K562 (cell line): ENCODE measurements around the gene ABHD16A.

Experiments used
- CHD2 ChIP-seq: IDR thresholded peaks from 2 replicates; pipeline ENCODE4 v1.6.1; 2011; ENCODE audit warnings: low read depth, low read length
- CTCF ChIP-seq, 3 experiments: IDR thresholded peaks in 2 of 3; conservative IDR thresholded peaks in 1 of 3; 2 replicates each; pipeline ENCODE4 v1.5.1; 2011 to 2012; ENCODE audit warnings: low read length in 3 of 3, mild to moderate bottlenecking in 3 of 3, control low read depth in 2 of 3, improper control_type of control experiment in 1 of 3, inconsistent platforms in 1 of 3, low read depth in 1 of 3, mixed read lengths in 1 of 3, moderate library complexity in 1 of 3; ENCODE audit not compliant: insufficient read depth in 2 of 3
- CTCFL ChIP-seq: IDR thresholded peaks from 2 replicates; pipeline ENCODE4 v1.6.1; 2011; ENCODE audit warnings: borderline replicate concordance, low read depth, mild to moderate bottlenecking, moderate library complexity, low read length; ENCODE audit not compliant: insufficient read depth, poor library complexity, severe bottlenecking
- EP300 ChIP-seq: IDR thresholded peaks from 2 replicates; pipeline ENCODE4 v1.6.1; 2012; ENCODE audit warnings: low read length, improper control_type of control experiment
- FOS ChIP-seq: IDR thresholded peaks from 3 replicates; pipeline ENCODE4 v1.6.1; 2011; ENCODE audit not compliant: insufficient read length; ENCODE audit errors: extremely low read depth
- HDAC6 ChIP-seq: IDR thresholded peaks from 2 replicates; pipeline ENCODE4 v1.6.1; 2012; ENCODE audit warnings: low read depth, mild to moderate bottlenecking, control low read depth, inconsistent platforms, low read length, moderate library complexity
- SRF ChIP-seq, 2 experiments: fragments of 250-450, 450-650 bp in 1 of 2; sonication (Bioruptor Pico) in 1 of 2; sonication (generic) in 1 of 2; formaldehyde crosslinking; IDR thresholded peaks; 2 replicates each; pipeline versions ENCODE4 v1.5.0 to v1.5.1; 2020 to 2022; ENCODE audit warnings: mild to moderate bottlenecking in 1 of 2, missing genetic modification reagents in 1 of 2
- TEAD2 ChIP-seq: fragments of 450-650 bp; IDR thresholded peaks from 2 replicates; pipeline ENCODE4 v1.6.1; 2016; ENCODE audit warnings: missing genetic modification characterization, control low read depth, missing compliant biosample characterization
- USF2 ChIP-seq: sonication (generic); formaldehyde crosslinking; IDR thresholded peaks from 2 replicates; pipeline ENCODE4 v1.5.0; 2020; ENCODE audit warnings: missing genetic modification reagents
- ZNF280B ChIP-seq: fragments of 250-450 bp; sonication (Bioruptor Pico); IDR thresholded peaks from 2 replicates; pipeline ENCODE4 v1.5.1; 2021; ENCODE audit warnings: mild to moderate bottlenecking
- ZNF512 ChIP-seq: IDR thresholded peaks from 2 replicates; pipeline ENCODE4 v1.6.1; 2016; ENCODE audit warnings: missing genetic modification characterization, missing compliant biosample characterization
- ZNF561 ChIP-seq: fragments of 450-650 bp; formaldehyde crosslinking; conservative IDR thresholded peaks from 2 replicates; pipeline ENCODE4 v1.4.0; 2020; ENCODE audit warnings: mild to moderate bottlenecking, moderate library complexity
- TF ChIP-seq, protein P1 (sequence below): sonication (generic); formaldehyde crosslinking; IDR thresholded peaks from 2 replicates; pipeline ENCODE4 v1.8.0; 2023; ENCODE audit warnings: mild to moderate bottlenecking, missing genetic modification reagents
- TF ChIP-seq, protein P2 (sequence below): fragments of 450-650 bp; formaldehyde crosslinking; IDR thresholded peaks from 2 replicates; pipeline ENCODE4 v1.4.0; 2020; ENCODE audit warnings: mild to moderate bottlenecking, moderate library complexity

- TF ChIP-seq FOS (no peak), TEAD2 (tag) (no peak), ZNF280B (no peak), CHD2 (no peak), SRF (CRISPR knock-in tag; IDR thresholded peaks at IDR 0.05) (no peak), ZNF512 (tag) (no peak), CTCF (IDR thresholded peaks at IDR 0.05 in 2 of 3, conservative IDR thresholded peaks at IDR 0.05 in 1 of 3; ENCODE audit: insufficient read depth in 2 of 3, low read depth in 1 of 3, low read length in 3 of 3) (no peak), CTCFL (no peak), HDAC6 (no peak), USF2 (no peak), ZNF561 (CRISPR knock-in tag) (no peak), EP300 (no peak)
- TF ChIP-seq, protein P1, sequence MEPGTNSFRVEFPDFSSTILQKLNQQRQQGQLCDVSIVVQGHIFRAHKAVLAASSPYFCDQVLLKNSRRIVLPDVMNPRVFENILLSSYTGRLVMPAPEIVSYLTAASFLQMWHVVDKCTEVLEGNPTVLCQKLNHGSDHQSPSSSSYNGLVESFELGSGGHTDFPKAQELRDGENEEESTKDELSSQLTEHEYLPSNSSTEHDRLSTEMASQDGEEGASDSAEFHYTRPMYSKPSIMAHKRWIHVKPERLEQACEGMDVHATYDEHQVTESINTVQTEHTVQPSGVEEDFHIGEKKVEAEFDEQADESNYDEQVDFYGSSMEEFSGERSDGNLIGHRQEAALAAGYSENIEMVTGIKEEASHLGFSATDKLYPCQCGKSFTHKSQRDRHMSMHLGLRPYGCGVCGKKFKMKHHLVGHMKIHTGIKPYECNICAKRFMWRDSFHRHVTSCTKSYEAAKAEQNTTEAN = no peak
- TF ChIP-seq, protein P2, sequence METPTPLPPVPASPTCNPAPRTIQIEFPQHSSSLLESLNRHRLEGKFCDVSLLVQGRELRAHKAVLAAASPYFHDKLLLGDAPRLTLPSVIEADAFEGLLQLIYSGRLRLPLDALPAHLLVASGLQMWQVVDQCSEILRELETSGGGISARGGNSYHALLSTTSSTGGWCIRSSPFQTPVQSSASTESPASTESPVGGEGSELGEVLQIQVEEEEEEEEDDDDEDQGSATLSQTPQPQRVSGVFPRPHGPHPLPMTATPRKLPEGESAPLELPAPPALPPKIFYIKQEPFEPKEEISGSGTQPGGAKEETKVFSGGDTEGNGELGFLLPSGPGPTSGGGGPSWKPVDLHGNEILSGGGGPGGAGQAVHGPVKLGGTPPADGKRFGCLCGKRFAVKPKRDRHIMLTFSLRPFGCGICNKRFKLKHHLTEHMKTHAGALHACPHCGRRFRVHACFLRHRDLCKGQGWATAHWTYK (CRISPR knock-in tag) = no peak
Measured at GRCh38 chr6:31643818-31644454, 59.2 kb downstream of the ABHD16A start.
